GM19455 (cell line): ENCODE measurements around the gene CAND2.

ENCODE experiments used
- ATAC-seq: cut with Tn5 transposase; IDR thresholded peaks from one replicate; pipeline ENCODE4 v1.9.1; 2021; ENCODE audit not compliant: unreplicated experiment

CAND2 gene

DNA sequence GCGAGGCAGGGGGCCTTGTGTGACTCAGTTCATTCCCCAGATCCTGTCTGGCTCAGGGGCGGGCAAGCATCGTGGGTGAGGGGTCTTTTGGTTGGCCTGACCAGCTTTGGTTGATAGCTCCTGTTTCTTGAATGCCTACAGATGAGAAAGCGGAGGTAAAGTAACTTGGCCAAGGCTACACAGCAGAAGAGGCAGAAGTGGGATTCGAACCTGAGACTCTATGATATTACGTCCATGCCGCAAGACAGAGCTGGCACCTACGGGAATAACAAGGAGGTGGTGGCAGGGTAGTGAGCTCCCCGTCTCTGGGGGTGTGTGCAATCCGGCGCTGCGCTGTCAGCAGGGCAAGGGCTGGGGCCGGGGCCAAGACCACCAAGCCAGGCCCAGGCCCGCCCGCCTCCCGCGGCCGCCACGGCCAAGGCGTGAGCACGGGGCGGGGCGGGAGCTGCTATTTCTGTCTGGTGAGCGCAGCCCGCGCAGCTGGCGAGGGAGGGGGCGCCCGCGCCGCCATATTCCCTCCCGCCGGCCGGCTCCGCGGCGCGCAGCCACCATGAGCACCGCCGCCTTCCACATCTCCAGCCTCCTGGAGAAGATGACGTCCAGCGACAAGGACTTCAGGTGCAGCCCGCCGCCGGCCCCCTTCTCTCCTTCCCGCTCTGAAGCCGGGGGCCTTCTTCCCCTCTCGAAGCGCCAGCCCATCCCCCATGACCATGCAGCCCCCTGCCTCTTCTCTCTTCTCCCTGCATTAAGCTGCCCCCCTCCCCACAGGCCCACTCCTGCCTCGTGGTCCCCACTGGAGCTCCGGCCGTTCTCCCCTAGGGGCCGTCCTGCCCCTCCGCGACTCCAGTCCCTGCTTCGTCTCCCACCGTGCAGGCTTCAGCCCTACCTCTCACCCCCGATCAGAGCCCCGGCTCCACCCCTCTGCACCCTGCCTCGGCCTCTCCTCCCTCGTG lies at the start of gene CAND2:
Gene CAND2 (plus strand): TSS at position 510 of the 953 bp plus-strand sequence. CDS start 41 bp downstream, at position 551.
- no peak for ATAC-seq

DNA sequence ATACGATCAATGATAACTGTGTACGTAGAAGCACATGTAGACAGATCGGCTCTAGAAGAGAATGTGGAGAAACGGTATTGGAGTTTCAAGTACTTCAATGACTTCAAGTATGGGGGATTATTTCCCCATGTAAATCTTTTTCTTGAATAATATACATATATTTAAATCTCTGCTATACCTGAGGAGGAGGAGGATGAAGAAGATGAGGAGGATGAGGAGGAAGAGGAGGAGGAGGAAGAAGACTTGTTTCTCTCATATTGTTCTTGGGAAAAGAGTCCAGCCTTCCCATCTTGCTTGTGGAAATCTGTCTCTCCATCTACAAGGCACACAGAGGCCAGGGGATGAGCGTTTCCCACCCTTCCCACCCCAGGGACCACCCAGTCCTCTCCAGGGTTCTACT lies 48.0 kb upstream of the CAND2 start:
- ATAC-seq: no peak

DNA sequence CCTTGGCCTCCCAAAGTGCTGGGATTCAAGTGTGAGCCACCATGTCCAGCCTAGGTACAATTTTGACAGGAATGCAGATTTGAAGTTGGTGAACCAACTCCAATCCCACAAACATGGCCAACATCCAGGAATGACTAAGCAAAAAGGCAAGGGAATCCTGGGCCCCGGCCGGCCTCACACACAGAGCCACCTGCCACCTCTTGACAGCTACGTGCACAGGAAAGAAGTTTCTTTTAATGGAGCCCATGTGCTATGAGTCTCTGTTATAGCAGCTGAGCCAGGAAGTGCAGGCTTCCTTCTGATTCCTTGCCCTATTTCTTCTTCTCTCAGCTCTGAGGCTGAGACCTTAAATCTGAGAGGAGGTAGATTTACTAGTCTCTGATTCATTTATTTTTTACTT lies 46.3 kb upstream of the CAND2 start:
- ATAC-seq: no peak

GRCh38 chr3:12750658-12751071 lies 45.8 kb upstream of the CAND2 start:
- no peak for ATAC-seq

DNA sequence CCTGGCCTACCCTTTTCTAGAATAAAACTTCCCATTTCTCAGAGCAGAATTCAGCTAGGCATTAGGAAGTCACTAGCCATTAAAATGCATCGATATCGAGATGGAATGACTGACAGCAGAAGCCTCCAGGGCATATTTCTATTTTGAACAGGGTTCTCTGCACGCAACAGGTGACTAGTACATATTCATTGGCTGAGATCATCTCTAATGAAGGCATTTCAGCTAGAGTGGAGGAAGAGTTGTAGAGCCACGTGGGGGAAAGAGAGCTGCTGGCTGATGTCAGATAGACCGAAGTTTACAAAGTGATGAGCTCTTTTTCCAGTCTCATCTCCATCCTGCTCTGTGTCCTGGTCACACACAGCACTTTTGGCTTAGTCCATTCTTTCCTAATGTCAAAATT lies 44.9 kb upstream of the CAND2 start:
- ATAC-seq: no peak

DNA sequence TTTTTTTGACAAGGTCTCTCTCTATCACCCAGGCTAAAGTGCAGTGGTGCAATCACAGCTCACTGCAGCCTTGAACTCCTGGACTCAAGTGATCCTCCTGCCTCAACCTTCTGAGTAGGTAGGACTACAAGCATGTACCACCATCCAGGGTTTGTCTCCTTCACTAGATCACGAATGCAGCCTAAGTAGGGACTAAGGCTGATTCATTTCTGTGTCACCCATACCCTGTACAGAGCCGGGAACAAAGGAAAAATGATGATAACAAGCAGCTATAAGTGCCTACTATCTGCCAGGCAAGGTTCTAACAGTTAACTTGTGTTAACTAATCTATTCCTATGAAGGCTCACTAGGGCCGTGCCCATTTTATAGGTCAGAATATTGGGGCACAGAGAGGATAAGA lies 44.4 kb upstream of the CAND2 start:
- no peak for ATAC-seq

- no peak for ATAC-seq
Observed at GRCh38 chr3:12752809-12753208, 43.7 kb upstream of the CAND2 start.

DNA sequence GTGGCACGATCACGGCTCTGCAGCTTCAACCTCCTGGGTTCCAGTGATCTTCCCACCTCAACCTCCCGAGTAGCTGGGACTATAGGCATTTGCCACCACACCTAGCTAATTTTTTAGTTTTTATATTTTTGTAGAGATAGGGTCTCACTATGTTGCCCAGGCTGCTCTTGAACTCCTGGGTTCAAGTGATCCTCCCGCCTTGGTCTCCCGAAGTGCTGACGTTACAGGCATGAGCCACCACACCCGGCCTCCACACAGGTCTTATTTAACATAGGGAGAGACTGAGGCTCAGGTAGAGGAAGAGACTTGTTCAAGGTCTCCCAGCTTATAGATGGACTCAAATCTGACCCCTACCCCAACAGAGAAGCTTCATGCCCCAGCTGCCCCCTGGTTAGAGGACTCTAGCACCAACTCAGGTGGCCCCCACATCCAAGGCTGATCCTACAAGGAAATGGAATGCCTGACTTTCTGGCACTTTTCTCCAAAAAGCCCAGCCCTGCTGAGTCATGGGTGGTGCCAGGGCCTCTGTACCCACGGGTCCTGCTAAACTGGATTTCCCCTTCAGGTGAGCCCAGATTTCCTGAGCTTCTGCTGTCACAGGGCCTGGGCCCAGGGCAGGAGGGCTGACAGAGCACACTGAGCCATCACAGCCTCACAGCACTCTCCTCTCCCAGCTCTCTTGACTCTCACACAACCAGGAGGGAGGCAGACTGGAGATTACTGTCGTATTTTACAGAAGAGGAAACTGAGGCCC lies 43.0 kb upstream of the CAND2 start:
- no peak for ATAC-seq

DNA sequence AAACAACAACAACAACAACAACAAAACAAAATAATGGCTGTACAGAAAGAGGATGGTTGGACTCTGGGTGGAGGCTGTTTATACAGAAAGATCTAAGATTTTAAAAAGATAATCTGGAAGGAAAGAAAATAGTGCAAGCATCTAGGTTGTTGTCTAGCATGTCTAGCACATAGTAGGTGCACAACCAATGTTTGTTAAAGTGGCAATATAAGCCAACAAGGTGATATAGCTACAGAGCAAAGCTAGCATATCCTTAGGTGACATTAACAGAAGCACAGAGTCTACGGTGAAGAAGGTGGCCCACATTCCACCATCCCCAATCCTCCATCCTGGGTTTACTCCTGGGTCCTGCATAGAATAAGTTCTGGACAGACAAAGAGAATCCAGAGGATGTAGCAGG lies 42.2 kb upstream of the CAND2 start:
- no peak for ATAC-seq

DNA sequence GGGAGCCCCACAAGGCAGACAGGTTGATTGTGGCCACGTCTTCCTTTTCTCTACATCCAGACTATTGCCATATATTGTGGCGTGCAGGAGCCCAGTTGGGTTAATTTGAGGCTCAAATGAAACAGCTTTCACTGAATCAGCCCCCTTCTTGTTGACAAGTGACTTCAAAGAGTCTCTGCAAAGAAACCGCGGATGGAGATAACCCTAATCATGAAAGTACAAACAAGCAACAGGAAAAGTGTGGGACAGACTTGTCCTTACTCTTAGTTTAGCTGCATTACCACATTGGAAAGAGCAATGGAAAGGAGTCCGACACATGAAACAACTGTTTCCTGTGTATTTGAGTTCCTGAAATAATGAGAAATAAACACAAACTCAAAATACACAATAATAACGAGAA lies 40.7 kb upstream of the CAND2 start:
- no peak for ATAC-seq

DNA sequence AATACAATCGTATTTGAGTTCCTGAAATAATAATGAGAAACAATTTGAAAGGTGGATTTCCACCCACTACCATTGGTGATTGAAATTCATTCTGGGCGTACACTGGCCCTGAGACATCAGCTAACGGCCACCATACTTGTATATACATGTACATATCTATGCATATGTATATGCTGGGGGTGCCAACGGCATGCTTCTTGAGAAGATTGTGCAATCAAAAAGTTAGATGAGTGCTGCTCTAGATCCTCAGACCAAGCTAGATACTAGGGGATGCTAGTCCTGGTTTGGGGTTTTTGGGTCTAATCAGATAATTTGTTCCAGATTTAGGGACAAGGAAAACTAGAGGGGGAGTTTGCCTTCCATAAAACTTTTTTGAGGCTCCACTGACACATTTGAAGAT lies 40.3 kb upstream of the CAND2 start:
- no peak for ATAC-seq

- ATAC-seq: no peak
Observed at GRCh38 chr3:12756635-12757034, 39.8 kb upstream of the CAND2 start.

DNA sequence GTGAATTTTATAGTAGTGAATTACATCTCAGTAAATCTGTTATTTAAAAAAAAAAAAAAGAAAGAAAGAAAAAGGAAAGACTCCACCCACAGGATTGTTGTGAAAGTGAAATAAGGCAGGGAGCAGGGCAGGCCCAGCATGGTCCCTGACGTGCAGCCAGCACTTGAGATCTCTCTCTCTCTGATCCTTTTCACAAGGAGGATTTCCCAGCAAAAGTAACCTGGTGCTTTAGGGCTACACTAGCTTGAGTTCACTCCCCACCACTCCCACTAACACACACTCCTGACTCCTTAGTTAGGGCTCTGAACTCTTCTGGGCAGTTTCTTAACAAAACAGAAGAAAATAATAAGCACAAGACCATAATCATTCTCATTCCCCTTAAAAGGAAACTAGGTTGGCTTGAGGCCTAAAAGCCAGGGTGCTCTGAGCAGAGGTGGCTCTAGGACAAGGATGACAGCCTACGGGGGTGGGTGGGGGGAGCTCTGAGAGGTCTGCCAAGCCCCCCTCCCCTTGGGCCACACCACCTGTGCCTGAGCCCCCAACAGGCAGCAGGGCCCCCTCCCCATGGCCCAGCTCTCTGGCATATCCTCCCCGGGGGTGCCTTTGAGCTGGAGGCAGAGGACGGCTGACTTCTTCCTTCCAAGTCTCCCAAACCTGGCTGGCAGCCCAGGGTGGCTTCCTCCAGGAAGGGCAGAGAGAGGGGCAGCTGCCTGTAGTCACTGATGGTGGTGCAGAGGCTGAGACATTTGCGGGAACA lies 38.3 kb upstream of the CAND2 start:
- ATAC-seq: no peak

GRCh38 chr3:12759097-12759679 lies 37.3 kb upstream of the CAND2 start, which contains the start of gene TMEM40:
Gene TMEM40 (minus strand): TSS chr3:12759259. CDS start chr3:12749832, 9,427 bp downstream.
- no peak for ATAC-seq

DNA sequence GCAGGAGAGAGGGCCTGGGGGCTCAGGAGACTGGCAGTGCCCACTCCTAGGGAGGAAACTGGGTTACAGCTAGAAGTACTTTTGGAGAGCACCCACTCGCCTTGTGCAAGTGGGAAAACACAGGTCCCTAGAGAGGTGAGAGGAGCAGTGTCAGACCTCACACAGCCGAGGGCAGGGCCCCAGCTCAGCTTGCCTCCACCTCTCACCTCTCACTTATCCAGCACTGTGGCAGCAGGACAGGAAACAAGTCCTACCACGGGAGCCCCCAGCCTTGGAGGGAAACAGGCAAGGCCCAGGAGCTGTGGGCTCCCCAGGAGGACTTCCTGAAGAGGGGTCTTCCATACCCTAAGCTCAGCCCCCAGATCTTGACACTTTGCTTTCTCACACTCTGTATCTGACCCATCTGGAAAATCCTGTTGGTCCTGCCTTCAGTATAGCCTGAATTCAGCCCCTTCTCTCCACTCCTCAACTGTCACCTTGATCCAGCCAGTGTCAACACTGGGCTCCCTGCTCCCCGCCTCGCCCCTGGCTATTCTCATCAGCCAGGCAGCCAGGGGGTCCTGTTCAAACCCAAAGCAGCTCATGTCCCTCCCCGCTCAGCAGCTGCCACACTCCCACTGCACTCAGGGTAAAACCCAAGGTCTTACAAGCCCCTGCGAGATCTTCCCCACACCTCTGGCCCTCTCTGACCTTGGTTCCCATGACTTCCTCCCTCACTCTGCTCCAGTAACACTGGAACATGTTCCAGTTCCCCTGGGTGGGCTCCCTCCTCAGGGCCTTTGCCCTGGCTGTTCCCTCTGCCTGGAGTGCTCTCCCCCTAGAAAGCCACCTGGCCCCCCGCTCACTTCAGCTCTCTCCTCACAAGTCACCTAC lies 36.6 kb upstream of the CAND2 start:
- no peak for ATAC-seq

- ATAC-seq: no peak
Observed at GRCh38 chr3:12764171-12764776, 32.2 kb upstream of the CAND2 start.

DNA sequence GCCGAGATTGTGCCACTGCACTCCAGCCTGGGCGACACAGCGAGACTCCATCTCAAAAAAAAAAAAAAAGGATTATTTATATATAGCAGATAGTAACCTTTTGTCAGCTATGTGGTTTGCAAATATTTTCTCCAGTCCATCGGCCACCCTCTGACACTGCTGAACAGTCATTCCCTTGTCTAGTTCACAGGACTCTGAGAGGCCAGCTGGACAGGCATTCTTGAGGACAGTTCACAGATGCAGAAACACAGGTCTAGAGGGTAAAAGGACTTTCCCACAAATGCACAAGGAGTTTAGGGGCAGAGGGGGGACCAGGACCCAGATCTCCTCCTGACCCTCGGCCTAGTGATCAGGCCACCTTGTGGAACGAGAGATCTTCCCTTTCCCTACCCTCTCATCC lies 29.9 kb upstream of the CAND2 start:
- ATAC-seq: no peak

DNA sequence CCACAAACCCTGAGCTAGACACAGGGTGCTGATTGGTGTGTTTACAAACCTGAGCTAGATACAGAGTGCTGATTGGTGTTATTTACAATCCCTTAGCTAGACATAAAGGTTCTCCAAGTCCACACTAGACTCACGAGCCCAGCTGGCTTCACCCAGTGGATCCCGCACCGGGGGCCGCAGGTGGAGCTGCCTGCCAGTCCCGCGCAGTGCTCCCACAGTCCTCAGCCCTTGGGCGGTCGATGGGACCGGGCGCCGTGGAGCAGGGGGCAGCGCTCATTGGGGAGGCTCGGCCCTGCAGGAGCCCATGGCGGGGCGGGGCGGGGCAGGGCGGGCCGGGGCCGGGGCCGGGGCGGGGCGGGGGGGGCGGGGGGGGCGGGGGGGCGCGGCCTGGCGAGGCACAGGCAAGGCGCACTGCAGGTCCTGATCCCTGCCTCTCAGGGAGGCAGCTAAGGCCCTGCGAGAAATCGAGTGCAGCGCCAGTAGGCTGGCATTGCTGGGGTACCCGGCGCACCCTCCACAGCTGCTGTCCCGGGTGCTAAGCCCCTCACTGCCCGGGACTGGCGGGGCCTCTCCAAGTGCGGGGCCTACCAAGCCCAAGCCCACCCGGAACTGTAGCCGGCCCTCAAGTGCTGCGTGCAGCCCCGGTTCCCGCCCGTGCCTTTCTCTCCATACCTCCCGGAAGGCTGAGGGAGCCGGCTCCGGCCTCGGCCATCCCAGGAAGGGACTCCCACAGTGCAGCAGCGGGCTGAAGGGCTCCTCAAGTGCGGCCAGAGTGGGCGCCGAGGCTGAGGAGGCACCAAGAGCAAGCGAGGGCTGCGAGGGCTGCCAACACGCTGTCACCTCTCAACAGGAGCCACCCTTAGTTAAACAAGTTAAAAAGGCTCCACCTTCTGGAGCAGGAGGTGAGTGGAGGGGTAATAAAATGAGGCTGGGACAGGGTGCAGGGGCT lies 27.6 kb upstream of the CAND2 start:
- no peak for ATAC-seq
